MG63 (cell line): ENCODE data around the gene NUDT14. TPM values are rescaled to one million over a fixed set of nuclear protein-coding genes. Genes with fewer than 3 reads are reported as not detected.

Experiments
- DNase-seq: peaks from one replicate; pipeline ENCODE4 v3.0.0-alpha.2; 2020
- H3K27me3 ChIP-seq: fragments of 250-450 bp; sonication (Bioruptor Pico); 2 replicates; pipeline ENCODE4 v1.5.1; 2020; ENCODE audit warnings: mild to moderate bottlenecking, moderate library complexity
- H3K36me3 ChIP-seq: fragments of 250-450 bp; sonication (Bioruptor Pico); 2 replicates; pipeline ENCODE4 v1.5.1; 2020; ENCODE audit warnings: mild to moderate bottlenecking, moderate library complexity
- H3K4me3 ChIP-seq: fragments of 250-450 bp; sonication (Bioruptor Pico); 2 replicates; pipeline ENCODE4 v1.5.1; 2020; ENCODE audit warnings: mild to moderate bottlenecking, moderate library complexity
- H3K9me3 ChIP-seq: fragments of 250-450 bp; sonication (Bioruptor Pico); 2 replicates; pipeline ENCODE4 v1.5.1; 2020; ENCODE audit warnings: mild to moderate bottlenecking, moderate library complexity
- total RNA-seq: library from RNA; depleted of rRNA; stranded (reverse); fragments of >200 nt; shearing (Covaris generic); gene quantifications from 2 replicates; pipeline ENCODE4 v1.2.3, GENCODE V29; 2014; ENCODE audit warnings: low replicate concordance; rRNA removed

Gene NUDT14
- total RNA-seq, 1 experiment from 2014 or later = 10.0 TPM

- Histone ChIP-seq H3K36me3 (no peaks in the 10 kb centered on the region), H3K9me3 (no peaks in the 10 kb centered on the region), H3K4me3 (no peak overlapping the region), H3K27me3 (peaks cover 6% of the 10 kb centered on the region; the same call in 1 of the 2 replicates)
- DNase-seq = no peak
Observed at GRCh38 chr14:105123064-105123665, 57.9 kb downstream of the NUDT14 start.

Other genes starting within 250 kb of the NUDT14 start
- 26.9 and 31.3 TPM in 2 replicates for gene AHNAK2, start 202.9 kb downstream of the NUDT14 start, total RNA-seq
- 7.2 and 10.8 TPM in 2 replicates for gene CLBA1, start 195.5 kb downstream of the NUDT14 start, total RNA-seq
- 30.3 and 49.7 TPM in 2 replicates for gene CDCA4, start 160.2 kb downstream of the NUDT14 start, total RNA-seq
- gene GPR132, start 115.9 kb downstream of the NUDT14 start, total RNA-seq = not detected in 2 replicates
- gene JAG2, start 12.5 kb downstream of the NUDT14 start, total RNA-seq = 3.1 and 12.4 TPM in 2 replicates
- 21.3 and 25.1 TPM in 2 replicates for gene BTBD6, start 67.2 kb upstream of the NUDT14 start, total RNA-seq
- gene BRF1, start 119.7 kb upstream of the NUDT14 start, total RNA-seq = 21.0 and 25.0 TPM in 2 replicates
- 18.6 and 23.1 TPM in 2 replicates for gene PACS2, start 133.4 kb upstream of the NUDT14 start, total RNA-seq
- 0.22 and 0.63 TPM in 2 replicates for gene TEX22, start 217.2 kb upstream of the NUDT14 start, total RNA-seq
- gene MTA1, start 238.5 kb upstream of the NUDT14 start, total RNA-seq = 20.6 and 46.5 TPM in 2 replicates